Activated CD8-positive, alpha-beta memory T cell treated with anti-CD3 and anti-CD28 coated beads for 24 hours (primary cell): ENCODE data around the gene RCE1.
A peak's percentile ranks its signal among the peaks of the same experiment; 100 is the strongest.

Experiments
- DNase-seq: peaks from one replicate; pipeline ENCODE4 v3.0.0-alpha.2; 2020

Gene RCE1

GRCh38 chr11:66870616-66871520 lies 27.6 kb downstream of the RCE1 start:
- DNase-seq, result no peak

- no peak for DNase-seq
Observed at GRCh38 chr11:66871521-66871901, 28.3 kb downstream of the RCE1 start.

GRCh38 chr11:66874232-66874631 lies 31.0 kb downstream of the RCE1 start:
- no peak for DNase-seq

GRCh38 chr11:66875378-66875777 lies 32.1 kb downstream of the RCE1 start:
- no peak for DNase-seq

- no peak for DNase-seq
Observed at GRCh38 chr11:66877588-66878385, 34.5 kb downstream of the RCE1 start.

- DNase-seq, result no peak
Observed at GRCh38 chr11:66878474-66878873, 35.2 kb downstream of the RCE1 start.

GRCh38 chr11:66879000-66879399 lies 35.8 kb downstream of the RCE1 start:
- no peak for DNase-seq

- DNase-seq, result no peak
Observed at GRCh38 chr11:66879583-66879982, 36.3 kb downstream of the RCE1 start.

- DNase-seq, result no peak
Observed at GRCh38 chr11:66879999-66880398, 36.8 kb downstream of the RCE1 start.

- no peak for DNase-seq
Observed at GRCh38 chr11:66880496-66881450, 37.5 kb downstream of the RCE1 start.

- no peak for DNase-seq
Observed at GRCh38 chr11:66881451-66881835, 38.2 kb downstream of the RCE1 start.

- no peak for DNase-seq
Observed at GRCh38 chr11:66881927-66882452, 38.7 kb downstream of the RCE1 start.

- no peak for DNase-seq
Observed at GRCh38 chr11:66882561-66883015, 39.3 kb downstream of the RCE1 start.

- peak; percentile 81 for DNase-seq
Observed at GRCh38 chr11:66883016-66883965, 40.0 kb downstream of the RCE1 start.

- no peak for DNase-seq
Observed at GRCh38 chr11:66884443-66884842, 41.2 kb downstream of the RCE1 start.

GRCh38 chr11:66885469-66885868 lies 42.2 kb downstream of the RCE1 start:
- no peak for DNase-seq

GRCh38 chr11:66885950-66886440 lies 42.8 kb downstream of the RCE1 start:
- no peak for DNase-seq

GRCh38 chr11:66886671-66887221 lies 43.5 kb downstream of the RCE1 start:
- no peak for DNase-seq

GRCh38 chr11:66887526-66887925 lies 44.3 kb downstream of the RCE1 start:
- DNase-seq, result no peak

- no peak for DNase-seq
Observed at GRCh38 chr11:66888282-66888681, 45.0 kb downstream of the RCE1 start.

GRCh38 chr11:66889960-66890359 lies 46.7 kb downstream of the RCE1 start:
- DNase-seq, result no peak
